Measurements from ENCODE around the gene PDSS2.

DNA sequence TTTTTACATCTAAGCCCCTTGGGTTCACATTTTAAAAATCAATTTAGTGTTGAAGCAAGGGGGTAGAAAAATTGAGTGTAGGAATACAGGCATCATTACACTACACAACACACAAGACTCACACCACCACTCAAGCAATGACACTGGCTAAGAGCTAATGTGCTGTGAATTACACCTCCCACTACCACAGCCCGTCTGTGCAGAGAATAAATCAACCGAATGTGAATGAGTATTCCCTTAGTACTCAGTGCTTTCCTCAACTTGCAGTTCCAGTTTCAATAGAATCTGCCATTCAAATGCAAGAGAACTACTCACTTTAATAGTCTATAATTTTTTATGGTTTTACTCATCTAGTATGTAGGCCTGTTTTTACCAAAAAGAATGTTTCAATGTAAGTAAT lies 114.4 kb downstream of the PDSS2 start:
- TF ChIP-seq, protein P1, sequence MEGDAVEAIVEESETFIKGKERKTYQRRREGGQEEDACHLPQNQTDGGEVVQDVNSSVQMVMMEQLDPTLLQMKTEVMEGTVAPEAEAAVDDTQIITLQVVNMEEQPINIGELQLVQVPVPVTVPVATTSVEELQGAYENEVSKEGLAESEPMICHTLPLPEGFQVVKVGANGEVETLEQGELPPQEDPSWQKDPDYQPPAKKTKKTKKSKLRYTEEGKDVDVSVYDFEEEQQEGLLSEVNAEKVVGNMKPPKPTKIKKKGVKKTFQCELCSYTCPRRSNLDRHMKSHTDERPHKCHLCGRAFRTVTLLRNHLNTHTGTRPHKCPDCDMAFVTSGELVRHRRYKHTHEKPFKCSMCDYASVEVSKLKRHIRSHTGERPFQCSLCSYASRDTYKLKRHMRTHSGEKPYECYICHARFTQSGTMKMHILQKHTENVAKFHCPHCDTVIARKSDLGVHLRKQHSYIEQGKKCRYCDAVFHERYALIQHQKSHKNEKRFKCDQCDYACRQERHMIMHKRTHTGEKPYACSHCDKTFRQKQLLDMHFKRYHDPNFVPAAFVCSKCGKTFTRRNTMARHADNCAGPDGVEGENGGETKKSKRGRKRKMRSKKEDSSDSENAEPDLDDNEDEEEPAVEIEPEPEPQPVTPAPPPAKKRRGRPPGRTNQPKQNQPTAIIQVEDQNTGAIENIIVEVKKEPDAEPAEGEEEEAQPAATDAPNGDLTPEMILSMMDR (IDR thresholded peaks at IDR 0.05; ENCODE audit: low read depth, low read length): no peak
- TF ChIP-seq POLR2A (IDR thresholded peaks at IDR 0.05; ENCODE audit: extremely low read depth, insufficient read length): no peak
- no peak for TF ChIP-seq MAX (IDR thresholded peaks at IDR 0.05; ENCODE audit: low read depth, low read length)
- no peak for TF ChIP-seq MYC (IDR thresholded peaks at IDR 0.05; ENCODE audit: low read depth, low read length)
